ENCODE measurements around the gene BCAS4. TPM values are rescaled to one million over a fixed set of nuclear protein-coding genes. Genes with fewer than 3 reads are reported as not detected.

Gene BCAS4
- total RNA-seq, 2 donors from 2014 or later: 7.7 to 10.2 TPM

DNA sequence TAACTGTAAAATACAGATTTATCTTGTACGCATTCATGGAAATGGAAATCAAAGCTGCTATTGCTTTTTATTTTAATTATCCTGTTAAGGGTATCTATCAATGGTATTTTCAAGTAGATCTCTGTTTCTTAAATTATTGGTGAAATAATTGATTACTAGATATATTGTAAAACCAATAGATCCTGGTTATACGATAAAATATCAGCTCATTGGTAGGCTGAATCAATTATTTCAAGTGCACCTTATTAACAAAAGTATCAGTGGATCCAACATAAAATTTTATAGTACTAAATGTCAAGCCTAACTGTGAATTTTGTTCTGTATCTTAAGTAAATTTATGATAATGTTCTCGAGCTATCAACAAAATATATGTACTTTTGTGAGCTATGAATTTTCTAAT lies 41.7 kb upstream of the BCAS4 start:
- ATAC-seq (ENCODE audit: insufficient number of reproducible peaks, low FRiP score, low read depth) (no peak), DNase-seq (ENCODE audit: low spot score) (no peak)
- Histone ChIP-seq H3K27ac (no peak overlapping the region), H3K4me1 (ENCODE audit: control insufficient read depth in 1 of 2, low read depth in 2 of 2) (no peaks in the 10 kb centered on the region), H3K36me3 (no peaks in the 10 kb centered on the region), H3K4me3 (no peak overlapping the region), H3K27me3 (replicated peaks; ENCODE audit: insufficient read depth) (no peaks in the 10 kb centered on the region), H3K9me3 (no peaks in the 10 kb centered on the region)
- TF ChIP-seq, protein P1, sequence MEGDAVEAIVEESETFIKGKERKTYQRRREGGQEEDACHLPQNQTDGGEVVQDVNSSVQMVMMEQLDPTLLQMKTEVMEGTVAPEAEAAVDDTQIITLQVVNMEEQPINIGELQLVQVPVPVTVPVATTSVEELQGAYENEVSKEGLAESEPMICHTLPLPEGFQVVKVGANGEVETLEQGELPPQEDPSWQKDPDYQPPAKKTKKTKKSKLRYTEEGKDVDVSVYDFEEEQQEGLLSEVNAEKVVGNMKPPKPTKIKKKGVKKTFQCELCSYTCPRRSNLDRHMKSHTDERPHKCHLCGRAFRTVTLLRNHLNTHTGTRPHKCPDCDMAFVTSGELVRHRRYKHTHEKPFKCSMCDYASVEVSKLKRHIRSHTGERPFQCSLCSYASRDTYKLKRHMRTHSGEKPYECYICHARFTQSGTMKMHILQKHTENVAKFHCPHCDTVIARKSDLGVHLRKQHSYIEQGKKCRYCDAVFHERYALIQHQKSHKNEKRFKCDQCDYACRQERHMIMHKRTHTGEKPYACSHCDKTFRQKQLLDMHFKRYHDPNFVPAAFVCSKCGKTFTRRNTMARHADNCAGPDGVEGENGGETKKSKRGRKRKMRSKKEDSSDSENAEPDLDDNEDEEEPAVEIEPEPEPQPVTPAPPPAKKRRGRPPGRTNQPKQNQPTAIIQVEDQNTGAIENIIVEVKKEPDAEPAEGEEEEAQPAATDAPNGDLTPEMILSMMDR (IDR thresholded peaks at IDR 0.05): no peak

DNA sequence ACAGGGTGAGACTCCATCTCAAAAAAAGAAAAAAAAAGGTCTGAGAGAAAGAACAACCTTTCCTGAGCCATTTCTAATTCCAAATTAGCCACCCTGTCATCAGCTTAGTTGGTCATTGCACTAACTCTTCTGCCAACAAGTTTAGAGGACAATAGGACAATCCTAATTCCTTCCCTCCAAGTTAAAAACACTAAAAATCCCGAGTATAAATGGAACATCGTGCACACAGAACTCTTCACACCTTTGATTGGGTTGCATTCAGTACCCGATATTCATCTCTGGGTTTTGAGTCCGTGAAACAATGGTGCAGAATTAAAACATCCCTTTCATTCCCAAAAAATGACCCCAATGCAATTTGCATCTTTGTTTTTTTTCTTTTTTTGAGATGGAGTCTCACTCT lies 40.4 kb upstream of the BCAS4 start:
- no peak overlapping the region for H3K4me3 ChIP-seq
- DNase-seq (ENCODE audit: low spot score): no peak
- ATAC-seq (ENCODE audit: insufficient number of reproducible peaks, low FRiP score, low read depth): no peak

DNA sequence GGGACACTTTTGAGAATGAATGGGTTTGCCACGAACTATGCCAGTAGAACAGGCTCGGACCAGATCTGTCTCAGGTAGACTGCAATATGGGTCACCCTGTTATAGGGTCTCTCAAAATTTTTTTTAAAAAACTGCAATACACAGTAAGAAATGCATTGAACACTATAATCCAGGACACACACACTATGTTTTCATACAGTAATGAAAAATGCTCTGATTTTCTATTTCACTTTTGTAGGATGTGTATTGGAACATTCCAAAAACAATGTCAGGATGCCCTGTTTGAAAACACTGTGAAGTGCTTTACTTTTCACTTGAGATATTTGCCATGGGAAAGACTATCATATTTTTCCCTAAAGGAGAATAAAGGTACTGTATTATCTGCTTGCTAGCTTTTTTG lies 38.4 kb upstream of the BCAS4 start:
- no peak for ATAC-seq (ENCODE audit: insufficient number of reproducible peaks, low FRiP score, low read depth)
- H3K27me3 ChIP-seq (replicated peaks; ENCODE audit: insufficient read depth): no peaks in the 10 kb centered on the region

More for the DNA sequence above, 40.4 kb upstream of the BCAS4 start:
- no peaks in the 10 kb centered on the region for H3K9me3 ChIP-seq
- no peaks in the 10 kb centered on the region for H3K27me3 ChIP-seq (replicated peaks; ENCODE audit: insufficient read depth)
- no peaks in the 10 kb centered on the region for H3K36me3 ChIP-seq
- TF ChIP-seq, protein P1 (IDR thresholded peaks at IDR 0.05): no peak
- no peak overlapping the region for H3K27ac ChIP-seq
- no peaks in the 10 kb centered on the region for H3K4me1 ChIP-seq (ENCODE audit: control insufficient read depth in 1 of 2, low read depth in 2 of 2)

DNA sequence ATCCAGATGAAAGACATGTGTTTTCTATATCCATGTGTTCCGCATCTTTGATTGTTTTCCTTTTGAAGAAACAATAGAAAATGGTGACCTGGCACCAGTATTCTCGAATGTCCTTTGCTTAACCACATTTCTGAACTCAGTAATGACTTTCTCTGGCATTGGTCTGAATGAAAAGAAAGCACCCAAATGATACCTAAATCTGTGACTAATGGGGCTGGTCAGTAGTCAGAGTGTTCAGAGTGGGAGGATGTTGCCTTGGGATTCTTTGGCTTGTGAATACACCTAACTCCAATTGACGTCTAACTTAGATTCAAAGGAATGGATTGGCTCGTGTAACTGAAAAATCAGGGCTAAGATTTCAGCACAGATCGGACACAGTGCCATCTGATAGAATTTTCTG lies 36.4 kb upstream of the BCAS4 start:
- Histone ChIP-seq H3K36me3 (no peaks in the 10 kb centered on the region), H3K27me3 (replicated peaks; ENCODE audit: insufficient read depth) (no peaks in the 10 kb centered on the region), H3K9me3 (no peaks in the 10 kb centered on the region), H3K27ac (no peak overlapping the region), H3K4me3 (no peak overlapping the region), H3K4me1 (ENCODE audit: control insufficient read depth in 1 of 2, low read depth in 2 of 2) (peaks cover 7 to 13% of the 10 kb centered on the region in 2 donors)
- DNase-seq (ENCODE audit: low spot score) (no peak), ATAC-seq (ENCODE audit: insufficient number of reproducible peaks, low FRiP score, low read depth) (no peak)
- TF ChIP-seq, protein P1 (IDR thresholded peaks at IDR 0.05): no peak

More for the DNA sequence above, 38.4 kb upstream of the BCAS4 start:
- Histone ChIP-seq H3K27ac (no peak overlapping the region), H3K9me3 (no peaks in the 10 kb centered on the region), H3K4me1 (ENCODE audit: control insufficient read depth in 1 of 2, low read depth in 2 of 2) (no peaks in the 10 kb centered on the region), H3K36me3 (no peaks in the 10 kb centered on the region), H3K4me3 (no peak overlapping the region)
- no peak for DNase-seq (ENCODE audit: low spot score)
- TF ChIP-seq, protein P1 (IDR thresholded peaks at IDR 0.05): no peak

DNA sequence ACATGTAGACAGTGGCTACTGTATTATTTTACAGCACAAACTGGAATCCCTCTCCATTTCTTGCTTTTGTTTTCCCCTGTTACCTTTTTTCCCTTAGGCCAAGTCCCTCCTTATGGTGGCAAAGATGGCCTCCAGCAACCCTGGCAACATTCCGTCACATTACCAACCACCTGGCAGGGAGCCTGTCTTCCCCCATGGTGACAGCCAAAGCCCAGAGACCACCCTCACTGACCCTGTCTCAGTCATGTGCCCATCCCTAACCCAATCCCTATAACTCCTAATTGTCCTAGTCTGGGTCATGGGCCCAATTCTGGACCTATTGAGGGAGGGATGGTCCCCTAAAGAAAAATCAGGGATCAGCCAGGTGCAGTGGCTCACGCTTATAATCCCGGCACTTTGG lies 35.9 kb upstream of the BCAS4 start:
- TF ChIP-seq, protein P1 (IDR thresholded peaks at IDR 0.05): no peak
- Histone ChIP-seq H3K27ac (no peak overlapping the region), H3K27me3 (replicated peaks; ENCODE audit: insufficient read depth) (no peaks in the 10 kb centered on the region), H3K4me3 (no peak overlapping the region), H3K4me1 (ENCODE audit: control insufficient read depth in 1 of 2, low read depth in 2 of 2) (peaks cover 7 to 13% of the 10 kb centered on the region in 2 donors), H3K9me3 (no peaks in the 10 kb centered on the region), H3K36me3 (no peaks in the 10 kb centered on the region)
- DNase-seq (ENCODE audit: low spot score): no peak
- ATAC-seq (ENCODE audit: insufficient number of reproducible peaks, low FRiP score, low read depth): no peak
